GM12878 (cell line): Measurements from ENCODE around the gene HLA-DPB1. TPM values are rescaled to one million over a fixed set of nuclear protein-coding genes. Genes with fewer than 3 reads are reported as not detected.

Experiments used
- ASH2L ChIP-seq: fragments of 300-600, 200-600 bp; sonication (generic); IDR thresholded peaks from 2 replicates; pipeline ENCODE4 v1.6.1; 2017; ENCODE audit warnings: low read depth, mild to moderate bottlenecking, borderline replicate concordance
- BMI1 ChIP-seq: fragments of 450-650 bp; IDR thresholded peaks from 2 replicates; pipeline ENCODE4 v1.6.1; 2016; ENCODE audit warnings: mild to moderate bottlenecking, moderate library complexity, borderline replicate concordance
- CHD1 ChIP-seq: IDR thresholded peaks from 2 replicates; pipeline ENCODE4 v1.6.1; 2012; ENCODE audit warnings: low read depth, low read length, improper control_type of control experiment
- CTCF ChIP-seq, 3 experiments: IDR thresholded peaks in 2 of 3; conservative IDR thresholded peaks in 1 of 3; 2 replicates each; pipeline ENCODE4 v1.5.1; 2011; ENCODE audit warnings: low read depth in 3 of 3, low read length in 3 of 3, mild to moderate bottlenecking in 3 of 3, control low read depth in 2 of 3, moderate library complexity in 2 of 3, inconsistent platforms in 1 of 3, mixed read lengths in 1 of 3; ENCODE audit not compliant: control insufficient read depth in 2 of 3, insufficient read depth in 1 of 3; ENCODE audit errors: extremely low read depth in 1 of 3
- DPF2 ChIP-seq: fragments of 450-650 bp; IDR thresholded peaks from 2 replicates; pipeline ENCODE4 v1.6.1; 2017; ENCODE audit warnings: mild to moderate bottlenecking
- GATAD2B ChIP-seq: fragments of 450-650 bp; conservative IDR thresholded peaks from 2 replicates; pipeline ENCODE4 v1.6.1; 2017; ENCODE audit warnings: low read depth, mild to moderate bottlenecking, moderate library complexity
- HSF1 ChIP-seq: fragments of 150-350 bp; IDR thresholded peaks from 2 replicates; pipeline ENCODE4 v1.6.1; 2014; ENCODE audit warnings: mild to moderate bottlenecking, low read depth, low read length
- IRF5 ChIP-seq: fragments of 450-650 bp; IDR thresholded peaks from 2 replicates; pipeline ENCODE4 v1.6.1; 2017; ENCODE audit warnings: borderline replicate concordance
- KDM1A ChIP-seq: fragments of 200-600 bp; sonication (generic); IDR thresholded peaks from 2 replicates; pipeline ENCODE4 v1.6.1; 2016; ENCODE audit warnings: borderline replicate concordance
- MTA2 ChIP-seq: fragments of 450-650 bp; IDR thresholded peaks from 2 replicates; pipeline ENCODE4 v1.6.1; 2016; ENCODE audit warnings: low read depth, mild to moderate bottlenecking, moderate library complexity
- MTA3 ChIP-seq: IDR thresholded peaks from 2 replicates; pipeline ENCODE4 v1.6.1; 2012; ENCODE audit warnings: low read length, inconsistent platforms, borderline replicate concordance
- POLR2A ChIP-seq: IDR thresholded peaks from 2 replicates; pipeline ENCODE4 v1.6.1; 2011; ENCODE audit warnings: low read depth, mild to moderate bottlenecking, low read length
- POLR2AphosphoS2 ChIP-seq: IDR thresholded peaks from 2 replicates; pipeline ENCODE4 v1.6.1; 2011; ENCODE audit warnings: low read depth, mild to moderate bottlenecking, low read length, improper control_type of control experiment, moderate library complexity
- RB1 ChIP-seq: fragments of 450-650 bp; formaldehyde crosslinking; IDR thresholded peaks from 2 replicates; pipeline ENCODE4 v1.6.1; 2017; ENCODE audit warnings: mild to moderate bottlenecking, borderline replicate concordance
- RBBP5 ChIP-seq: fragments of 200-600 bp; sonication (generic); conservative IDR thresholded peaks from 2 replicates; pipeline ENCODE4 v1.6.1; 2016
- SMAD5 ChIP-seq: IDR thresholded peaks from 2 replicates; pipeline ENCODE4 v1.6.1; 2016; ENCODE audit warnings: antibody characterized with exemption, low read depth
- WRNIP1 ChIP-seq: IDR thresholded peaks from 2 replicates; pipeline ENCODE4 v1.6.1; 2011; ENCODE audit warnings: low read depth, low read length, improper control_type of control experiment, borderline replicate concordance
- polyA plus RNA-seq, 11 experiments: library from polyadenylated mRNA; depleted of rRNA in 4 of 11; unstranded in 6 of 11; stranded (reverse) in 5 of 11; fragments of >200 nt; fragmentation: Nextera tagmentation in 4 of 11; fragmentation: Illumina TruSeq in 1 of 11; extraction: Ambion mirVana in 4 of 11; extraction: Trizol in 1 of 11; gene quantifications; 1 replicate in 1 of 11; 2 replicates in 10 of 11; pipeline versions ENCODE4 v1.2.1 to v1.2.3, GENCODE V29; 2011 to 2016; ENCODE audit warnings: inconsistent platforms in 2 of 11, missing spikeins in 2 of 11, low read depth in 1 of 11
- total RNA-seq, 4 experiments: library from RNA; depleted of rRNA in 3 of 4; stranded (reverse); fragments of >200 nt in 3 of 4; fragmentation: Illumina TruSeq in 1 of 4; extraction: Trizol in 1 of 4; gene quantifications; 2 replicates each; pipeline versions ENCODE4 v1.2.1 to v1.2.3, GENCODE V29; 2013 to 2021
- TF ChIP-seq, protein P1 (sequence below): fragments of 450-650 bp; formaldehyde crosslinking; IDR thresholded peaks from 2 replicates; pipeline ENCODE4 v1.4.0; 2022; ENCODE audit warnings: mild to moderate bottlenecking, moderate library complexity
- TF ChIP-seq, protein P2 (sequence below): fragments of 450-650 bp; IDR thresholded peaks from 2 replicates; pipeline ENCODE4 v1.6.1; 2017; ENCODE audit warnings: mild to moderate bottlenecking, low read depth, inconsistent platforms; ENCODE audit not compliant: poor library complexity, severe bottlenecking

Gene HLA-DPB1
- total and polyA plus RNA-seq, 10 of the 15 experiments (the other 5 are each of a cell fraction or from before 2014, with no cell fraction given) = 101 to 675 (median 352) TPM

DNA sequence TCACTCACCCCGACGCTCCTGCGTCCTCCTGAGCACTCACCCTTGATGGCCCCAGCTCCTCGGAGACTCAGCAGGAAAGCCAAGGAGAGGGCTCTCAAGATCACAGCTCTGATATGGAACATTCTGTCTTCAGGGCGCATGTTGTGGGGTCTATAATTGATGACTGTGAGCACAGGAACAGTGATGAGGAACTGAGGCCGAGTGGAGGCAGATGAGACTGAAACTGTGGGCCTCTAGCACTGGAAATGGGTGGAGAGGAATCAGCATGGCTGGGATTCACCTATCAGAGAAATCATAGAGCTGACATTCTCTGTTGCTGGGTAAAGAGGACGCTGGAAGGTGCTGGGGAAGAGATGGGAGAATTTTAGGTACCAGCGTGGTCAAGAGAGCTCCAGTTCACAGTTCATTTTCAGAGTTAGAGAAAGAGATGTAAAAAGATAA lies 2.3 kb upstream of the HLA-DPB1 start, which contains the start of gene HLA-DPA1 (continued):
- TF ChIP-seq POLR2AphosphoS2 = peak; percentile 98
- TF ChIP-seq HSF1 = no peak
- no peak for TF ChIP-seq MTA2
- TF ChIP-seq GATAD2B = no peak
- no peak for TF ChIP-seq KDM1A
- TF ChIP-seq, protein P1, sequence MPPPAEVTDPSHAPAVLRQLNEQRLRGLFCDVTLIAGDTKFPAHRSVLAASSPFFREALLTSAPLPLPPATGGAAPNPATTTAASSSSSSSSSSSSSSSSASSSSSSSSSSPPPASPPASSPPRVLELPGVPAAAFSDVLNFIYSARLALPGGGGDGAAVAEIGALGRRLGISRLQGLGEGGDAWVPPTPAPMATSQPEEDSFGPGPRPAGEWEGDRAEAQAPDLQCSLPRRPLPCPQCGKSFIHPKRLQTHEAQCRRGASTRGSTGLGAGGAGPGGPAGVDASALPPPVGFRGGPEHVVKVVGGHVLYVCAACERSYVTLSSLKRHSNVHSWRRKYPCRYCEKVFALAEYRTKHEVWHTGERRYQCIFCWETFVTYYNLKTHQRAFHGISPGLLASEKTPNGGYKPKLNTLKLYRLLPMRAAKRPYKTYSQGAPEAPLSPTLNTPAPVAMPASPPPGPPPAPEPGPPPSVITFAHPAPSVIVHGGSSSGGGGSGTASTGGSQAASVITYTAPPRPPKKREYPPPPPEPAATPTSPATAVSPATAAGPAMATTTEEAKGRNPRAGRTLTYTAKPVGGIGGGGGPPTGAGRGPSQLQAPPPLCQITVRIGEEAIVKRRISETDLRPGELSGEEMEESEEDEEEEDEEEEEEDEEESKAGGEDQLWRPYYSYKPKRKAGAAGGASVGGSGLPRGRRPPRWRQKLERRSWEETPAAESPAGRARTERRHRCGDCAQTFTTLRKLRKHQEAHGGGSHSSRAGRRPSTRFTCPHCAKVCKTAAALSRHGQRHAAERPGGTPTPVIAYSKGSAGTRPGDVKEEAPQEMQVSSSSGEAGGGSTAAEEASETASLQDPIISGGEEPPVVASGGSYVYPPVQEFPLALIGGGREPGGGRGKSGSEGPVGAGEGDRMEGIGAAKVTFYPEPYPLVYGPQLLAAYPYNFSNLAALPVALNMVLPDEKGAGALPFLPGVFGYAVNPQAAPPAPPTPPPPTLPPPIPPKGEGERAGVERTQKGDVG (CRISPR knock-in tag) = no peak
- TF ChIP-seq MTA3 = no peak; the same call in 1 of the 2 replicates
- TF ChIP-seq BMI1 = no peak
- peak; percentile 99 for TF ChIP-seq SMAD5
- TF ChIP-seq POLR2A = peak; percentile 98
- no peak for TF ChIP-seq ASH2L
- no peak for TF ChIP-seq RBBP5
- TF ChIP-seq IRF5 = no peak
- 0 out of 2 replicates have a peak, but pooled peaks have one; percentile 30 for TF ChIP-seq DPF2
- peak; percentile 89; the same call in 1 of the 2 replicates for TF ChIP-seq WRNIP1
- TF ChIP-seq CHD1 = peak; percentile 62; the same call in 1 of the 2 replicates
- no peak for TF ChIP-seq CTCF (IDR thresholded peaks at IDR 0.05 in 2 of 3, conservative IDR thresholded peaks at IDR 0.05 in 1 of 3; ENCODE audit: control insufficient read depth in 2 of 3, extremely low read depth in 1 of 3, insufficient read depth in 1 of 3, low read depth in 3 of 3, low read length in 3 of 3)
- TF ChIP-seq, protein P2, sequence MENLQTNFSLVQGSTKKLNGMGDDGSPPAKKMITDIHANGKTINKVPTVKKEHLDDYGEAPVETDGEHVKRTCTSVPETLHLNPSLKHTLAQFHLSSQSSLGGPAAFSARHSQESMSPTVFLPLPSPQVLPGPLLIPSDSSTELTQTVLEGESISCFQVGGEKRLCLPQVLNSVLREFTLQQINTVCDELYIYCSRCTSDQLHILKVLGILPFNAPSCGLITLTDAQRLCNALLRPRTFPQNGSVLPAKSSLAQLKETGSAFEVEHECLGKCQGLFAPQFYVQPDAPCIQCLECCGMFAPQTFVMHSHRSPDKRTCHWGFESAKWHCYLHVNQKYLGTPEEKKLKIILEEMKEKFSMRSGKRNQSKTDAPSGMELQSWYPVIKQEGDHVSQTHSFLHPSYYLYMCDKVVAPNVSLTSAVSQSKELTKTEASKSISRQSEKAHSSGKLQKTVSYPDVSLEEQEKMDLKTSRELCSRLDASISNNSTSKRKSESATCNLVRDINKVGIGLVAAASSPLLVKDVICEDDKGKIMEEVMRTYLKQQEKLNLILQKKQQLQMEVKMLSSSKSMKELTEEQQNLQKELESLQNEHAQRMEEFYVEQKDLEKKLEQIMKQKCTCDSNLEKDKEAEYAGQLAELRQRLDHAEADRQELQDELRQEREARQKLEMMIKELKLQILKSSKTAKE = no peak
- TF ChIP-seq RB1 = no peak
